ENCODE results near the gene RASGRP1. TPM values are rescaled to one million over a fixed set of nuclear protein-coding genes. Genes with fewer than 3 reads are reported as not detected.

RASGRP1 gene
- polyA plus RNA-seq, 1 experiment = 1.2 TPM

DNA sequence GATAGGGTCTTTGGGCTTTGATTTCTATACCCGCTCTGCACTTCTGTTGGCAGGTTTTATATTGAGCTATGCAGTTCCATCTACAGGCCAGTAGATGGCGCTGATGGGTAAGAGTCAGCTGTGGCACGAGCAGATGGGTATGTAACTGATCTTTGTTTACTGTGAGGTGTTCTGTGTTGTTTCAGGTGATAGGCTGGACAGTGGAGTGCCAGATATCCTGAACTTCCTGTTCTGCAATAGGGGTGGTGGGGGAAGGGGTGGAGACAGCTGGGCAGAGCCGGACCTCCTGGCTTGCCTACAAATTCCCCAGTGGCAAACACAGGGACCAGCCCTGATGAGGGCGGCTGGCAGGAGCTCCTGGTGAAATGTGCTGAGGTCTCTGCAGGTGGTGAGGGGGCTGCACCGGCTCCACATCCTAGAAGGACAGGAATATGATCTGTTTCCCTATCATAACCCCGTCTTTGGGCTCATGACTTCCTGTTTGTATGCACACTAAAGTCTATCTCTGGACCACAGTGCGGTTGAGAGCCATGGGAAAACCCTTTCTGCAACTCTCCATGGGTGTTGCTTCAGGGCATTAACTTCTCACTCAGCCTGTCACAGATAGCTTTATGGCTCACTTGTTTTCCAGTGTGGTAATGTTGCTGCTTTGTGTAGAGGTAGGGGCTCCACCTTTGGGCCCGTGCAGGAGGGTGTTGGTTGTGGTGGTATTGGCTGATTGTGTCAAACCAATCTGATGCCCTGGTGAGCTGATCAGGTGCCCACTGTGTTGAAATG lies 124.1 kb downstream of the RASGRP1 start:
- H3K4me3 ChIP-seq (ENCODE audit: low read depth, low read length) = no peak overlapping the region
- no peak overlapping the region for H3K27ac ChIP-seq (ENCODE audit: low read depth, low read length)
- CTCF ChIA-PET = interaction anchor here (0.5 to 5.3 kb wide), 47 partner anchors 8 to 743 kb away, joined by 3 to 133 read pairs (median 5); partner anchors contain the start of genes FAM98B and RASGRP1
- H3K9me3 ChIP-seq (ENCODE audit: control insufficient read depth, insufficient read depth, low read length) = no peaks in the 10 kb centered on the region
- TF ChIP-seq, protein P1, sequence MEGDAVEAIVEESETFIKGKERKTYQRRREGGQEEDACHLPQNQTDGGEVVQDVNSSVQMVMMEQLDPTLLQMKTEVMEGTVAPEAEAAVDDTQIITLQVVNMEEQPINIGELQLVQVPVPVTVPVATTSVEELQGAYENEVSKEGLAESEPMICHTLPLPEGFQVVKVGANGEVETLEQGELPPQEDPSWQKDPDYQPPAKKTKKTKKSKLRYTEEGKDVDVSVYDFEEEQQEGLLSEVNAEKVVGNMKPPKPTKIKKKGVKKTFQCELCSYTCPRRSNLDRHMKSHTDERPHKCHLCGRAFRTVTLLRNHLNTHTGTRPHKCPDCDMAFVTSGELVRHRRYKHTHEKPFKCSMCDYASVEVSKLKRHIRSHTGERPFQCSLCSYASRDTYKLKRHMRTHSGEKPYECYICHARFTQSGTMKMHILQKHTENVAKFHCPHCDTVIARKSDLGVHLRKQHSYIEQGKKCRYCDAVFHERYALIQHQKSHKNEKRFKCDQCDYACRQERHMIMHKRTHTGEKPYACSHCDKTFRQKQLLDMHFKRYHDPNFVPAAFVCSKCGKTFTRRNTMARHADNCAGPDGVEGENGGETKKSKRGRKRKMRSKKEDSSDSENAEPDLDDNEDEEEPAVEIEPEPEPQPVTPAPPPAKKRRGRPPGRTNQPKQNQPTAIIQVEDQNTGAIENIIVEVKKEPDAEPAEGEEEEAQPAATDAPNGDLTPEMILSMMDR (IDR thresholded peaks at IDR 0.05; ENCODE audit: low read depth, low read length) = peak; percentile 96
- H3K27me3 ChIP-seq (ENCODE audit: control insufficient read depth, insufficient read depth, low read length) = peaks cover 29% of the 10 kb centered on the region
- POLR2A ChIA-PET = interaction anchor here (2.5 kb wide), 1 partner anchor 14 kb away, joined by 9 read pairs; the partner anchor contains the start of gene FAM98B
- peak; percentile 41 for DNase-seq (ENCODE audit: low read depth, low spot score)

Other genes starting within 250 kb of the RASGRP1 start
- gene FAM98B, start 110.7 kb downstream of the RASGRP1 start, polyA plus RNA-seq (2011; rRNA removed) = 11.4 and 19.6 TPM in 2 replicates